SK-N-SH (cell line): ENCODE measurements around the gene CGB2. TPM values are rescaled to one million over a fixed set of nuclear protein-coding genes. Genes with fewer than 3 reads are reported as not detected.
"Not testable (repeated sequence)": the region's sequence is repeated elsewhere in the genome, so short reads cannot be mapped to it uniquely, and the experiment has no call there.

Source experiments
- CTCF ChIA-PET: fragments of 300-600, 350-600 bp; formaldehyde crosslinking; extraction: SDS; loops from one replicate; lab custom pipeline; 2021; lab: Yijun Ruan, JAX
- POLR2A ChIA-PET: fragments of 350-600 bp; sonication (Branson Sonifier 250); formaldehyde crosslinking; extraction: SDS; loops from one replicate; lab custom pipeline; 2020; ENCODE audit warnings: antibody characterized with exemption, inconsistent platforms; lab: Yijun Ruan, JAX
- DNase-seq: peaks from one replicate; pipeline ENCODE4 v3.0.0; 2012
- H2AFZ ChIP-seq: fragments of 200-600 bp; sonication (generic); 2 replicates; pipeline ENCODE4 v1.8.1; 2016; ENCODE audit warnings: antibody characterized with exemption, mild to moderate bottlenecking, low read depth
- H3F3A ChIP-seq: fragments of 200-600 bp; sonication (generic); replicated peaks from 2 replicates; pipeline ENCODE3; 2016; ENCODE audit warnings: antibody characterized with exemption, mild to moderate bottlenecking; ENCODE audit not compliant: insufficient read depth
- H3K27ac ChIP-seq, 2 experiments: fragments of 200-500 bp in 1 of 2; fragments of 200-600 bp in 1 of 2; sonication (Bioruptor generic) in 1 of 2; sonication (generic), shearing (Covaris generic) in 1 of 2; 2 replicates each; pipeline versions ENCODE4 v1.5.1 to v1.6.1; 2014 to 2016; ENCODE audit warnings: low read depth in 2 of 2, inconsistent platforms in 1 of 2, low read length in 1 of 2, mild to moderate bottlenecking in 1 of 2, mixed read lengths in 1 of 2
- H3K27me3 ChIP-seq: fragments of 200-600 bp; sonication (generic), shearing (Covaris generic); 2 replicates; pipeline ENCODE4 v1.6.1; 2016; ENCODE audit warnings: mixed run types; ENCODE audit not compliant: insufficient read depth
- H3K36me3 ChIP-seq, 2 experiments: fragments of 200-500 bp in 1 of 2; fragments of 200-600 bp in 1 of 2; sonication (Bioruptor generic) in 1 of 2; sonication (generic) in 1 of 2; replicated peaks in 1 of 2; 2 replicates each; pipeline versions ENCODE3 to v1.5.1; 2014 to 2016; ENCODE audit warnings: low read length in 1 of 2, mild to moderate bottlenecking in 1 of 2; ENCODE audit not compliant: insufficient read depth in 2 of 2, control insufficient read depth in 1 of 2
- H3K4me1 ChIP-seq, 2 experiments: fragments of 200-500 bp in 1 of 2; fragments of 200-600 bp in 1 of 2; sonication (Bioruptor generic) in 1 of 2; sonication (generic), shearing (Covaris generic) in 1 of 2; 2 replicates each; pipeline versions ENCODE4 v1.5.1 to v1.6.1; 2014 to 2016; ENCODE audit warnings: low read depth in 1 of 2, low read length in 1 of 2, mixed run types in 1 of 2; ENCODE audit not compliant: insufficient read depth in 2 of 2, control insufficient read depth in 1 of 2
- H3K4me2 ChIP-seq: fragments of 200-600 bp; sonication (generic), shearing (Covaris generic); 2 replicates; pipeline ENCODE4 v1.6.1; 2017; ENCODE audit warnings: mixed run types
- H3K4me3 ChIP-seq, 2 experiments: fragments of 200-500 bp in 1 of 2; fragments of 200-600 bp in 1 of 2; sonication (Bioruptor generic) in 1 of 2; sonication (generic), shearing (Covaris generic) in 1 of 2; 2 replicates each; pipeline versions ENCODE4 v1.5.1 to v1.8.1; 2014 to 2016; ENCODE audit warnings: low read depth in 2 of 2, inconsistent platforms in 1 of 2, low read length in 1 of 2, mild to moderate bottlenecking in 1 of 2, mixed read lengths in 1 of 2, moderate library complexity in 1 of 2
- H3K79me2 ChIP-seq: fragments of 200-600 bp; sonication (generic); 2 replicates; pipeline ENCODE4 v1.8.1; 2017; ENCODE audit warnings: mild to moderate bottlenecking; ENCODE audit not compliant: insufficient read depth
- H3K9ac ChIP-seq: fragments of 200-600 bp; sonication (generic); 2 replicates; pipeline ENCODE4 v1.6.1; 2017; ENCODE audit warnings: mixed run types
- H3K9me2 ChIP-seq: fragments of 200-600 bp; sonication (generic); 2 replicates; pipeline ENCODE4 v1.6.1; 2017; ENCODE audit warnings: mixed run types
- H3K9me3 ChIP-seq: fragments of 200-600 bp; sonication (generic); 2 replicates; pipeline ENCODE4 v1.6.1; 2017; ENCODE audit warnings: mixed run types, mild to moderate bottlenecking, moderate library complexity
- H4K20me1 ChIP-seq: fragments of 200-600 bp; sonication (generic); 2 replicates; pipeline ENCODE4 v1.6.1; 2017; ENCODE audit warnings: mild to moderate bottlenecking, mixed run types; ENCODE audit not compliant: insufficient read depth
- CHD2 ChIP-seq: fragments of 150-350 bp; IDR thresholded peaks from 2 replicates; pipeline ENCODE4 v1.6.1; 2018; ENCODE audit warnings: low read length; ENCODE audit not compliant: partially characterized antibody
- EP300 ChIP-seq, 2 experiments: IDR thresholded peaks; 2 replicates each; pipeline versions ENCODE4 v1.4.0 to v1.6.1; 2012; ENCODE audit warnings: borderline replicate concordance in 1 of 2, low read depth in 1 of 2, low read length in 1 of 2
- EZH2phosphoT487 ChIP-seq: fragments of 200-600 bp; sonication (generic); IDR thresholded peaks from 2 replicates; pipeline ENCODE4 v1.6.1; 2017; ENCODE audit warnings: low read depth, mixed run types, mild to moderate bottlenecking, antibody characterized with exemption, moderate library complexity, borderline replicate concordance
- MXI1 ChIP-seq: IDR thresholded peaks from 2 replicates; pipeline ENCODE4 v1.6.1; 2012; ENCODE audit warnings: mild to moderate bottlenecking, low read depth, low read length, improper control_type of control experiment
- PBX3 ChIP-seq: IDR thresholded peaks from 2 replicates; pipeline ENCODE4; 2012
- SIN3A ChIP-seq: IDR thresholded peaks from 2 replicates; pipeline ENCODE4 v1.6.1; 2012; ENCODE audit warnings: low read depth, mild to moderate bottlenecking, low read length, moderate library complexity, borderline replicate concordance
- SMC3 ChIP-seq: IDR thresholded peaks from 2 replicates; pipeline ENCODE4 v1.6.1; 2012; ENCODE audit warnings: low read depth, low read length, improper control_type of control experiment
- WGBS: methylation state at CpG from one replicate; pipeline ENCODE4 v1.1.6; 2017; ENCODE audit warnings: low lambda C conversion rate; 5-methylcytosine and 5-hydroxymethylcytosine counted together
- polyA plus RNA-seq, 3 experiments: library from polyadenylated mRNA; depleted of rRNA; stranded (reverse); fragments of >200 nt; gene quantifications; 2 replicates each; pipeline ENCODE4 v1.2.3, GENCODE V29; 2012
- TF ChIP-seq, protein P1 (sequence below): IDR thresholded peaks from 2 replicates; pipeline ENCODE4 v1.4.0; 2012; ENCODE audit warnings: low read depth, borderline replicate concordance
- TF ChIP-seq, protein P2 (sequence below): fragments of 200-600 bp; sonication (generic); IDR thresholded peaks from 2 replicates; pipeline ENCODE4 v1.6.1; 2017; ENCODE audit warnings: antibody characterized with exemption, mild to moderate bottlenecking, moderate library complexity
- TF ChIP-seq, protein P3 (sequence below): fragments of 150-350 bp; IDR thresholded peaks from 2 replicates; pipeline ENCODE4 v1.6.1; 2016; ENCODE audit warnings: mild to moderate bottlenecking, low read depth, low read length

CGB2 gene
- polyA plus RNA-seq, 1 of the 3 experiments (the other 2 are of a cell fraction): 0.64 TPM

DNA sequence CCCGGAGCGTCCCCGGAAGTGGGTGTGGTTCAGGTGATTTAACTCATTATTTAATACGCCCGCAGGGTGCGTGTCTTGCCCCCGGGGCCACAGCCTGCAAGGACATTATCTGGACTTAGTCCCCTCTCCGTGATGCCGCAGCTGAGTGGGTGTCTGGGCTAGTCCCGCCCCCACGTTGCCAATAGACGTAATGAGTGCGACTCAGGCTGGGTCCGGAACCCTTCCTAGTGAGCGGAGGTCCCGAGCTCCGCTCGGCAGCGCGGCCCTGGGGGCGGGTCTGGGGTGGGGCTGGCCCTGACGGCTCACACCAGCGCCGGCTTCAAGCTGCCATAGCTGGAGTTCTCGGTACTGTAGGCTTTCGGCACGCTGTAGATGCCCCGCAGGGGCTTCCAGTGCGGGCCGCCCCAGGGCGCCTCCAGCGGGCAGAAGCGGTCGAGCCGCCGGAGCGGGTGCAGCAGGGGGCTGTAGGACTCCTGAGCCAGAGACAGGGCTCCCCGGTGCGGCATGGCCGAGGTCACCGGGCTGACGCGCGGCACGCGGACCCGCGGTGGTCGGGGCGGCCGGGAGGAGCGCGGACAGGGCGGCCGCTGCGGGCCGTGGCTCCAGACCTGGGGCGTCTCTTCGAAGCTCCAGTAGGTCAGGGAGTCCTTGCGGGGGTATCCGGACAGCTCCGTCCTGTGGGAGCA is 13.9 kb upstream of the CGB2 start (continued):
- TF ChIP-seq, protein P1, sequence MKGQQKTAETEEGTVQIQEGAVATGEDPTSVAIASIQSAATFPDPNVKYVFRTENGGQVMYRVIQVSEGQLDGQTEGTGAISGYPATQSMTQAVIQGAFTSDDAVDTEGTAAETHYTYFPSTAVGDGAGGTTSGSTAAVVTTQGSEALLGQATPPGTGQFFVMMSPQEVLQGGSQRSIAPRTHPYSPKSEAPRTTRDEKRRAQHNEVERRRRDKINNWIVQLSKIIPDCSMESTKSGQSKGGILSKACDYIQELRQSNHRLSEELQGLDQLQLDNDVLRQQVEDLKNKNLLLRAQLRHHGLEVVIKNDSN: no peak
- TF ChIP-seq, protein P2, sequence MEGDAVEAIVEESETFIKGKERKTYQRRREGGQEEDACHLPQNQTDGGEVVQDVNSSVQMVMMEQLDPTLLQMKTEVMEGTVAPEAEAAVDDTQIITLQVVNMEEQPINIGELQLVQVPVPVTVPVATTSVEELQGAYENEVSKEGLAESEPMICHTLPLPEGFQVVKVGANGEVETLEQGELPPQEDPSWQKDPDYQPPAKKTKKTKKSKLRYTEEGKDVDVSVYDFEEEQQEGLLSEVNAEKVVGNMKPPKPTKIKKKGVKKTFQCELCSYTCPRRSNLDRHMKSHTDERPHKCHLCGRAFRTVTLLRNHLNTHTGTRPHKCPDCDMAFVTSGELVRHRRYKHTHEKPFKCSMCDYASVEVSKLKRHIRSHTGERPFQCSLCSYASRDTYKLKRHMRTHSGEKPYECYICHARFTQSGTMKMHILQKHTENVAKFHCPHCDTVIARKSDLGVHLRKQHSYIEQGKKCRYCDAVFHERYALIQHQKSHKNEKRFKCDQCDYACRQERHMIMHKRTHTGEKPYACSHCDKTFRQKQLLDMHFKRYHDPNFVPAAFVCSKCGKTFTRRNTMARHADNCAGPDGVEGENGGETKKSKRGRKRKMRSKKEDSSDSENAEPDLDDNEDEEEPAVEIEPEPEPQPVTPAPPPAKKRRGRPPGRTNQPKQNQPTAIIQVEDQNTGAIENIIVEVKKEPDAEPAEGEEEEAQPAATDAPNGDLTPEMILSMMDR: peak; percentile 57

GRCh38 chr19:49018388-49019241 is 13.1 kb upstream of the CGB2 start:
- H3K4me2 ChIP-seq: peak overlapping the region; percentile 79
- CTCF ChIA-PET: interaction anchor here (0.6 to 3.3 kb wide), 20 partner anchors 8 to 1662 kb away, joined by 3 to 17 read pairs (median 4); partner anchors contain the start of genes CGB2, GYS1, KCNA7 and RUVBL2
- H3K36me3 ChIP-seq: peaks cover 0 to 21% of the 10 kb centered on the region in 2 experiments
- H2AFZ ChIP-seq, H3K27ac ChIP-seq, H3K9me2 ChIP-seq, H3K79me2 ChIP-seq, H4K20me1 ChIP-seq, H3K9me3 ChIP-seq, H3K27me3 ChIP-seq: not testable (repeated sequence)
- H3K9ac ChIP-seq: peak overlapping the region; percentile 18; the same call in 1 of the 2 replicates
- 27% methylated on average over 30 of the region's 50 CpGs for WGBS
- POLR2A ChIA-PET: interaction anchor here (1.5 to 1.7 kb wide), 2 partner anchors 9 kb away, joined by 7 read pairs; no protein-coding TSS in a partner anchor
- peaks cover 17% of the 10 kb centered on the region for H3F3A ChIP-seq
- peak overlapping the region; percentile 41 to 46 for H3K4me3 ChIP-seq
- peaks cover 0 to 35% of the 10 kb centered on the region in 2 experiments; a peak in 1 of 4 replicates for H3K4me1 ChIP-seq
- DNase-seq: peak; percentile 34

GRCh38 chr19:49019242-49019932 is 12.3 kb upstream of the CGB2 start:
- Histone ChIP-seq H4K20me1 (no peaks in the 10 kb centered on the region), H3K9ac (no peak overlapping the region), H3K36me3 (peaks cover 0 to 16% of the 10 kb centered on the region in 2 experiments), H3K27me3 (no peaks in the 10 kb centered on the region), H3F3A (peaks cover 17% of the 10 kb centered on the region), H3K9me2 (no peaks in the 10 kb centered on the region), H3K4me2 (peak overlapping the region; percentile 33; the same call in 1 of the 2 replicates), H3K4me1 (peaks cover 0 to 35% of the 10 kb centered on the region in 2 experiments; a peak in 1 of 4 replicates), H3K79me2 (no peaks in the 10 kb centered on the region), H3K9me3 (no peaks in the 10 kb centered on the region), H2AFZ (no peak overlapping the region), H3K4me3 (peak overlapping the region; percentile 23 to 46; a peak in 2 of 4 replicates), H3K27ac (no peak overlapping the region)
- ChIA-PET CTCF (interaction anchor here (0.9 to 3.3 kb wide), 15 partner anchors 8 to 282 kb away, joined by 3 to 17 read pairs (median 4); partner anchors contain the start of genes CGB2, GYS1, KCNA7 and RUVBL2), POLR2A (interaction anchor here (1.7 kb wide), 1 partner anchor 10 kb away, joined by 7 read pairs; no protein-coding TSS in a partner anchor)
- TF ChIP-seq, protein P2: peak; percentile 50
- no peak for TF ChIP-seq MXI1
- TF ChIP-seq PBX3: no peak
- TF ChIP-seq EZH2phosphoT487: no peak
- no peak for TF ChIP-seq SMC3
- no peak for TF ChIP-seq EP300 (IDR thresholded peaks at IDR 0.05; ENCODE audit: borderline replicate concordance in 1 of 2, low read depth in 1 of 2, low read length in 1 of 2)
- peak; percentile 50 for TF ChIP-seq CHD2
- TF ChIP-seq SIN3A: no peak
- TF ChIP-seq, protein P3, sequence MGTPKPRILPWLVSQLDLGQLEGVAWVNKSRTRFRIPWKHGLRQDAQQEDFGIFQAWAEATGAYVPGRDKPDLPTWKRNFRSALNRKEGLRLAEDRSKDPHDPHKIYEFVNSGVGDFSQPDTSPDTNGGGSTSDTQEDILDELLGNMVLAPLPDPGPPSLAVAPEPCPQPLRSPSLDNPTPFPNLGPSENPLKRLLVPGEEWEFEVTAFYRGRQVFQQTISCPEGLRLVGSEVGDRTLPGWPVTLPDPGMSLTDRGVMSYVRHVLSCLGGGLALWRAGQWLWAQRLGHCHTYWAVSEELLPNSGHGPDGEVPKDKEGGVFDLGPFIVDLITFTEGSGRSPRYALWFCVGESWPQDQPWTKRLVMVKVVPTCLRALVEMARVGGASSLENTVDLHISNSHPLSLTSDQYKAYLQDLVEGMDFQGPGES: no peak
- DNase-seq: peak; percentile 91
- WGBS: 26% methylated on average over 18 of the region's 41 CpGs
